GM19328 (cell line): ENCODE data around the gene STEAP2.
"Not testable (repeated sequence)": the region's sequence is repeated elsewhere in the genome, so short reads cannot be mapped to it uniquely, and the experiment has no call there.

ENCODE experiments used
- ATAC-seq: cut with Tn5 transposase; IDR thresholded peaks from one replicate; pipeline ENCODE4 v1.9.1; 2021; ENCODE audit warnings: mild to moderate bottlenecking, moderate library complexity; ENCODE audit not compliant: unreplicated experiment

STEAP2 gene

GRCh38 chr7:90211391-90212148 is at the start of gene STEAP2:
Gene STEAP2 (plus strand): TSS chr7:90211740. CDS start chr7:90225083, 13,343 bp downstream.
- peak; percentile 80 for ATAC-seq

GRCh38 chr7:90163534-90163933 is 48.0 kb upstream of the STEAP2 start:
- no peak for ATAC-seq

- no peak for ATAC-seq
Observed at GRCh38 chr7:90165724-90166123, 45.8 kb upstream of the STEAP2 start.

GRCh38 chr7:90166153-90166552 is 45.4 kb upstream of the STEAP2 start:
- ATAC-seq = no peak

GRCh38 chr7:90167361-90167760 is 44.2 kb upstream of the STEAP2 start:
- ATAC-seq = no peak

GRCh38 chr7:90169891-90170290 is 41.6 kb upstream of the STEAP2 start:
- no peak for ATAC-seq

GRCh38 chr7:90172121-90172520 is 39.4 kb upstream of the STEAP2 start:
- ATAC-seq = no peak

GRCh38 chr7:90172624-90173023 is 38.9 kb upstream of the STEAP2 start:
- no peak for ATAC-seq

- ATAC-seq = peak; percentile 77
Observed at GRCh38 chr7:90173127-90173844, 38.3 kb upstream of the STEAP2 start.

GRCh38 chr7:90175667-90176066 is 35.9 kb upstream of the STEAP2 start:
- ATAC-seq = no peak

GRCh38 chr7:90176195-90176594 is 35.3 kb upstream of the STEAP2 start:
- ATAC-seq = no peak

GRCh38 chr7:90178166-90178565 is 33.4 kb upstream of the STEAP2 start:
- ATAC-seq = no peak

- peak; percentile 94 for ATAC-seq
Observed at GRCh38 chr7:90178679-90179278, 32.8 kb upstream of the STEAP2 start.

- no peak for ATAC-seq
Observed at GRCh38 chr7:90180011-90180585, 31.4 kb upstream of the STEAP2 start.

- no peak for ATAC-seq
Observed at GRCh38 chr7:90180649-90181048, 30.9 kb upstream of the STEAP2 start.

GRCh38 chr7:90181485-90181884 is 30.1 kb upstream of the STEAP2 start:
- ATAC-seq = no peak

GRCh38 chr7:90186290-90186689 is 25.2 kb upstream of the STEAP2 start:
- not testable (repeated sequence) for ATAC-seq

- ATAC-seq = no peak
Observed at GRCh38 chr7:90187507-90188050, 24.0 kb upstream of the STEAP2 start.

- peak; percentile 89 for ATAC-seq
Observed at GRCh38 chr7:90188281-90188680, 23.3 kb upstream of the STEAP2 start.

- ATAC-seq = no peak
Observed at GRCh38 chr7:90190995-90191394, 20.5 kb upstream of the STEAP2 start.

GRCh38 chr7:90191648-90192047 is 19.9 kb upstream of the STEAP2 start:
- ATAC-seq = no peak
